GM13976 (cell line): ENCODE data around the gene CALN1.

Experiments
- DNase-seq: peaks from one replicate; pipeline ENCODE4 v3.0.0; 2012; ENCODE audit warnings: low spot score
- in situ Hi-C: fragments of 300-500 bp; cut with MboI; formaldehyde crosslinking; loops from one replicate; pipeline ENCODE4 v1.12.0; 2022; ENCODE audit warnings: low sequenced_read_pairs, mixed read lengths, inconsistent platforms; ENCODE audit not compliant: unreplicated experiment
- TF ChIP-seq, protein P1 (sequence below): IDR thresholded peaks from 2 replicates; pipeline ENCODE4 v1.5.1; 2012; ENCODE audit warnings: borderline replicate concordance, mild to moderate bottlenecking; ENCODE audit not compliant: insufficient read depth; ENCODE audit errors: extremely low read depth, missing control alignments, control extremely low read depth

CALN1 gene

DNA sequence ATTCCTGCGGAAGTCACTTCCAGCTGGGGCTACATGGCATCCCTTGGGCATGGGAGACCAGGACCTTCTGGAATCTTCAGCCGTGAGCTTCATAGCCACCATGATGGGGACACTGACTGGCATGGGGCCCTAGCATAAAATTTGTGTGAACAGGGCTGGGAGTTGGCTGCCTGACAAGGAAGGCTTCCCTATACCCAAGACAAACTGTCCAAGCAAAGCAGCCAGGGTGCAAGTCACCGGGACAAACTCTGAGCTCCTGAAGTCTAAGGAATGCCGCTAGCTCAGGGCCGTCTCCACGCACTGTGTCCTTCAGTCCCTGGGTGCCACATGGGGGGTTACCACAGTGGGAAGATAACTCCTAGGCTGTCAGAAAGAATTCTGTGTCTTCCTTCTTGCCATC lies 627.4 kb downstream of the CALN1 start:
- in situ Hi-C loops: no loop called here
- TF ChIP-seq, protein P1, sequence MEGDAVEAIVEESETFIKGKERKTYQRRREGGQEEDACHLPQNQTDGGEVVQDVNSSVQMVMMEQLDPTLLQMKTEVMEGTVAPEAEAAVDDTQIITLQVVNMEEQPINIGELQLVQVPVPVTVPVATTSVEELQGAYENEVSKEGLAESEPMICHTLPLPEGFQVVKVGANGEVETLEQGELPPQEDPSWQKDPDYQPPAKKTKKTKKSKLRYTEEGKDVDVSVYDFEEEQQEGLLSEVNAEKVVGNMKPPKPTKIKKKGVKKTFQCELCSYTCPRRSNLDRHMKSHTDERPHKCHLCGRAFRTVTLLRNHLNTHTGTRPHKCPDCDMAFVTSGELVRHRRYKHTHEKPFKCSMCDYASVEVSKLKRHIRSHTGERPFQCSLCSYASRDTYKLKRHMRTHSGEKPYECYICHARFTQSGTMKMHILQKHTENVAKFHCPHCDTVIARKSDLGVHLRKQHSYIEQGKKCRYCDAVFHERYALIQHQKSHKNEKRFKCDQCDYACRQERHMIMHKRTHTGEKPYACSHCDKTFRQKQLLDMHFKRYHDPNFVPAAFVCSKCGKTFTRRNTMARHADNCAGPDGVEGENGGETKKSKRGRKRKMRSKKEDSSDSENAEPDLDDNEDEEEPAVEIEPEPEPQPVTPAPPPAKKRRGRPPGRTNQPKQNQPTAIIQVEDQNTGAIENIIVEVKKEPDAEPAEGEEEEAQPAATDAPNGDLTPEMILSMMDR: no peak
- DNase-seq: no peak

DNA sequence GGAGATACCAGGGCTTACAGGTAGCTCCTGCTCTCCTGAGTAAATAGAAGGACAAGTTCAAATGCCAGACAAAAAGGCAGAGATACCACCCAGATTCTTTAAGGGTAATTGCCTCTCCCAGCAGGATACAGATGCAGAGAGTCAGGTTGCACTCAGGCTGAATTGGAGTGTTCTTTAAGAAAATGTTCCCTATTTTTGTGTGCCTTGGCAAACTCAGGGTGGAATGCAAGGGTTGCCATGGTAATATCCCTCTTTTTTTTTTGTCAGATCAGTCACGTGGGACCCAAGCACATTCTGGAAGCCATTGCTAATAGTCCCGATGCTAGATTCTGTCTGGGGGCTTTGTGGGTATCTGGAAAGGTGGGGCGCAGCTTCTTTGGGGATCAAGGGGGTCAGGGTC lies 628.0 kb downstream of the CALN1 start:
- no peak for DNase-seq
- in situ Hi-C loops: no loop called here
- TF ChIP-seq, protein P1: no peak

DNA sequence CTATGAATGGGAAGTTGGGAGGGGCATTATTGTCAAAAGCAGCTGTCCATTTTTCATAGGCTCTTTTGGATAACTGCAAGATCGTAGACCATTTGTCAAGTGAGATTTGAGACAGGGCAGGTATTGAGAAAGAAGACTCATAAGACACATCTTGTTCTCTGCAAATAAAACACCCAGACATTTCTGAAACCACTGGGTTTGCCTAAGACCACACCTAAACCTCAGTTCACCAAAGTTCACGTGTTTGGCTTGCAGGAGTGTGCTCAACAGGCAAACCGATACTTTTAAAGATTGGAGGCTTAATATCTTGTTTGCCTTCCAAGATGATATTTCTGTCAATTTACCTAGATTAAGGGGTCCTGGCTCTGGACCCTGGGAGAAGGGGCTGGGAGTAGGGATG lies 628.4 kb downstream of the CALN1 start:
- TF ChIP-seq, protein P1: no peak

DNA sequence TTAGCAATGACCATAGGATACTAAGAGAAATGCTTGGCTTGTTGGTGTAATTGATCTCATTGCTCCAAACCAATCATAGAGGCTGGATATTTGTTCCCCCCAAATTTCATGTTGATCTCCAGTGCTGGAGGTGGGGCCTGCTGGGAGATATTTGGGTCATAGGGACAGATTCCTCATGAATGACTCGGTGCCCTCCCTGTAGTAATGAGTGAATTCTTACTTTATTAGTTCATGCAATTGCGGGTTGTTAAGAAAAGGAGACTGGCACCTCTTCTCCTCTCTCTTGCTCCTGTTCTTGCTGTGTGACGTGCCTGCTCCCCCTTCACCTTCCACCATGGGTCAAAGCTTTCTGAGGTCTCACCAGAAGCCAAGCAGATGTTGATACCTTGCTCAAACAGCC lies 630.1 kb downstream of the CALN1 start:
- in situ Hi-C loops: no loop called here
- DNase-seq: no peak

More for the DNA sequence above, 628.4 kb downstream of the CALN1 start:
- no peak for DNase-seq
- in situ Hi-C loops: no loop called here

DNA sequence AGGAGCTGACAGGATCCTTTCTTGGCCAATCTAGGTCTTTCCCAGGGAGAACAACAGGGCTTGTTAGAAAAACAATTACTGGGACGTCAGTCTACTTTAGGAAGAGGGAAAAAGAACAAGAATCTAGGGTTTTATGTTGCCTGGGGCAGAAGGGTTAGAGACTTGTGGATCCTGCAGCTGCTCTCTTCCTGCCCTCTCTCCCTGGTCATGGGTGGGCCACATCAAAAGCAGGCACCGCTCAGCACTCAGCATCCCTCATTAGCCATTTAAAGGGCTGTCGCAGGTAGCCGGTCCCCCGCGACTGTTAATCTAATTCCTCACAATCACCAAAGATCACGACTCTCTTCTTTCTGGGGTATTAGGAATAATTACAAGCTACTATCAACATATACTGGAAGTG lies 631.9 kb downstream of the CALN1 start:
- TF ChIP-seq, protein P1: no peak
- DNase-seq: no peak
- in situ Hi-C loops: no loop called here

More for the DNA sequence above, 630.1 kb downstream of the CALN1 start:
- TF ChIP-seq, protein P1: no peak

DNA sequence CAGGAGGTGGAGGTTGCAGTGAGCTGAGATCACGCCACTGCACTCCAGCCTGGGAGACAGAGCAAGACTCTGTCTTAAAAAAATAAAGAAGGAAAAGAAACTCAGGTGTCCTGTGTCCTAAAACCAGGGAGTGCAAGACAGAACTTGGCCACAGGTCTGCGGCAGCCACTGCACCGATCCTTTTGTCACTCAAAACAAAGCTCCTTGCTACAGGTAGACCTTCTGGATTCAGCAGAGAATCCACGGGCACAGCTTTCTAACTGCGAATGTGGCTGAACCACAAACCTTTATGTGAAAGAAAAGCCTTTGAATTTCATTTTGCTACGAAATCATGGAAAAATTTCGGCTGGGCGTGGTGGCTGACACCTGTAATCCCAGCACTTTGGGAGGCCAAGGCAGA lies 634.9 kb downstream of the CALN1 start:
- DNase-seq: no peak
- in situ Hi-C loops: no loop called here
- TF ChIP-seq, protein P1: no peak

DNA sequence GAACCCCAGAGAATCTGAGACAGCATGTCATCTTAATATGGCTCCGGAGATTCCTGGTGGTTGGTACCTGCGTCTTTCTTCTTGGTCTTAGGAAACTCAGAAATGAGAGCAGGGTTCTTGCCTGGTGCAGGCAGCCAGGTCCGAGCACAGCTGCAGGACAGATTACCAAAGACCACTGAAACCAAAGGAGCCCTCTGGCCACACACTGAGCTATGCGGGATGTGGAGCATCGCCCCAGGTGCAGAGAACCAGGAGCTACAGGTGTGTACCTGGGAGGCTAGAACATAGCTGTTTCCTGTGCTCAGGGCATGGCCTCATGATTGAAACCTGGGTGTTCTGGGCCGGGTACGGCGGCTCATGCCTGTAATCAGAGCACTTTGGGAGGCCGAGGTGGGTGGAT lies 635.4 kb downstream of the CALN1 start:
- in situ Hi-C loops: no loop called here
- TF ChIP-seq, protein P1: no peak
- no peak for DNase-seq
